Tibial nerve (tissue), 4 donors: ENCODE results near the gene NLRP1. TPM values are rescaled to one million over a fixed set of nuclear protein-coding genes. Genes with fewer than 3 reads are reported as not detected.
A peak's percentile ranks its signal among the peaks of the same experiment; 100 is the strongest.

Experiments used
- DNase-seq, 2 donors: peaks; one replicate each; pipeline ENCODE4 v3.0.0-alpha.2; 2019; ENCODE audit warnings: low spot score in 2 of 2
- H3K27ac ChIP-seq, 4 donors: fragments of 200-600 bp; sonication (generic) in 3 of 4; one replicate each; pipeline ENCODE4 v1.5.1; 2017 to 2019; ENCODE audit warnings: mild to moderate bottlenecking in 1 of 4
- H3K27me3 ChIP-seq, 2 donors: fragments of 200-600 bp; sonication (generic) in 1 of 2; one replicate each; pipeline versions ENCODE4 v1.5.1 to v1.6.0; 2017 to 2019
- H3K36me3 ChIP-seq, 3 donors: fragments of 200-600 bp; sonication (generic); one replicate each; pipeline ENCODE4 v1.5.1; 2018 to 2019
- H3K4me1 ChIP-seq, 4 donors: fragments of 200-600 bp; sonication (generic) in 3 of 4; one replicate each; pipeline ENCODE4 v1.5.1; 2017 to 2019
- H3K4me3 ChIP-seq, 4 donors: fragments of 200-600 bp; sonication (generic) in 3 of 4; one replicate each; pipeline ENCODE4 v1.5.1; 2017 to 2019; ENCODE audit warnings: mild to moderate bottlenecking in 1 of 4, moderate library complexity in 1 of 4
- H3K9me3 ChIP-seq, 4 donors: fragments of 200-600 bp; sonication (generic) in 3 of 4; one replicate each; pipeline ENCODE4 v1.5.1; 2017 to 2019
- EP300 ChIP-seq, 2 donors: sonication (generic); formaldehyde crosslinking; IDR thresholded peaks; one replicate each; pipeline ENCODE4 v1.6.1; 2017; ENCODE audit warnings: antibody characterized with exemption in 2 of 2, mild to moderate bottlenecking in 1 of 2
- POLR2A ChIP-seq, 2 donors: fragments of 450-650 bp; IDR thresholded peaks; one replicate each; pipeline ENCODE4 v1.6.1; 2017; ENCODE audit warnings: antibody characterized with exemption in 2 of 2, mild to moderate bottlenecking in 2 of 2, moderate library complexity in 2 of 2
- WGBS, 2 donors: methylation state at CpG; one replicate each; pipeline ENCODE4 v1.1.5; 2018; 5-methylcytosine and 5-hydroxymethylcytosine counted together
- total RNA-seq, 4 donors: library from RNA; depleted of rRNA; stranded (reverse); fragments of >200 nt; gene quantifications; one replicate each; pipeline ENCODE4 v1.1.0, GENCODE V29; 2016
- TF ChIP-seq, protein P1 (sequence below), 5 experiments: fragments of 200-600 bp in 3 of 5; fragments of 450-650 bp in 2 of 5; sonication (generic) in 3 of 5; IDR thresholded peaks; one replicate each; pipeline ENCODE4 v1.5.1; 2016 to 2019; ENCODE audit warnings: antibody characterized with exemption in 5 of 5, mild to moderate bottlenecking in 3 of 5, moderate library complexity in 2 of 5

Gene NLRP1
- total RNA-seq, 4 donors from 2014 or later = 33.0 to 52.4 (median 36.6) TPM

DNA sequence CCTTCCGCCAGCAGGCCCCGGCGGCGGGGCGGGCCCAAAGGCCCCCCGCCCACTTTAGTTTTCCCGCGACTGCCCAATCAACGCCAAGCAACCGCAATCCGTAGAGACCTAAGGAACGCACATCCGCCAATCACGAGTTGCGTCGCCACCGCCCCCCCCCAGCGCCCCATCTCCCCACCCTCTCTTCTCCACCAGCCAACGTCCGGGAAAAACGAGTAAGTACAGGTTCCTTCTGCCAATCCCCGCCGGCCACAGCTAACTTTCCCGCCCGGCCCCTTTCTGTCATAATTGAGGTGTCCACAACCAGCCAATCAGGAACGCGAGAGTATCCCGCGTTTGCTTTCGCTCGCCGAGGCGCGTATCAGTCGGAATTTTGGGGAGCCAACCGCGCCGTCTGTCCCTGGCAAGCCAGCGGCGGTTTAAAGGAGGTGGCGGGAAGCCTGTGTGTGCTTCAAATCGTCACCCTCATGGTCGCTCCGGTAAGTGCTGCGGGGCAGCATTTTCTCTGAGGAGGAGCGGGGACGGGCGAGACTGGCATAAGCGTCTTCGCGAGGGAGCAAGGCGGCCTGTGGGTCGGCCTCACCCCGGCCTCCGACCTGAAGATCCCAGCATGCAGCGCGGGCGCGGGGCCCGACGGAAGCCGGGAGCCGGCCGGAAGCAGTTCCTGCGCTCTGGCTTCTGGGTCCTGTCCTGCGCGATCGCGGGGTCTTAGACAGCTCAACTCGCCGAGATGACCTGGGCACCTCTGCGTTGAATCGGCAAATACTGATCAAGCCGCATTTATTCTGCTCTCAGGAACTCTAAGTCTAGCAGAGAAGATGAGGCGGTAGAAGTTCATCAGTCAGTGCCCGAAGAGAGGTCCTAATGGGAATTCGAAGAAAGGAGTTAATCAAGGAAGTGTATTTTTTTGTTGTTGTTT lies 97.8 kb downstream of the NLRP1 start, which contains the start of gene MIS12:
Gene MIS12 (plus strand): TSS at position 361 of the 919 bp plus-strand sequence. CDS start 2,297 bp downstream, outside the sequence.
- peak; percentile 98 to 99 for DNase-seq
- TF ChIP-seq, protein P1, sequence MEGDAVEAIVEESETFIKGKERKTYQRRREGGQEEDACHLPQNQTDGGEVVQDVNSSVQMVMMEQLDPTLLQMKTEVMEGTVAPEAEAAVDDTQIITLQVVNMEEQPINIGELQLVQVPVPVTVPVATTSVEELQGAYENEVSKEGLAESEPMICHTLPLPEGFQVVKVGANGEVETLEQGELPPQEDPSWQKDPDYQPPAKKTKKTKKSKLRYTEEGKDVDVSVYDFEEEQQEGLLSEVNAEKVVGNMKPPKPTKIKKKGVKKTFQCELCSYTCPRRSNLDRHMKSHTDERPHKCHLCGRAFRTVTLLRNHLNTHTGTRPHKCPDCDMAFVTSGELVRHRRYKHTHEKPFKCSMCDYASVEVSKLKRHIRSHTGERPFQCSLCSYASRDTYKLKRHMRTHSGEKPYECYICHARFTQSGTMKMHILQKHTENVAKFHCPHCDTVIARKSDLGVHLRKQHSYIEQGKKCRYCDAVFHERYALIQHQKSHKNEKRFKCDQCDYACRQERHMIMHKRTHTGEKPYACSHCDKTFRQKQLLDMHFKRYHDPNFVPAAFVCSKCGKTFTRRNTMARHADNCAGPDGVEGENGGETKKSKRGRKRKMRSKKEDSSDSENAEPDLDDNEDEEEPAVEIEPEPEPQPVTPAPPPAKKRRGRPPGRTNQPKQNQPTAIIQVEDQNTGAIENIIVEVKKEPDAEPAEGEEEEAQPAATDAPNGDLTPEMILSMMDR (IDR thresholded peaks at IDR 0.05) = peak in 2 of 5 experiments; percentile 28 to 50
- TF ChIP-seq POLR2A (IDR thresholded peaks at IDR 0.05) (peak; percentile 51 to 78), EP300 (IDR thresholded peaks at IDR 0.05) (peak; percentile 83 to 93)
- peak within 1 kb of the TSS; percentile 98 to 100 (median 98) for H3K27ac ChIP-seq
- H3K4me3 ChIP-seq = peak within 1 kb of the TSS; percentile 86 to 98 (median 95)
- WGBS, 2 donors = 0 to 1% methylated on average over 51 to 56 of the region's 77 CpGs
- H3K27me3 ChIP-seq = no peaks in the 10 kb centered on the region
- peaks cover 0 to 43% (median 22%) of the 10 kb centered on the region in 4 donors for H3K4me1 ChIP-seq
- peaks cover 0 to 53% (median 19%) of the 10 kb centered on the region in 3 donors for H3K36me3 ChIP-seq
- H3K9me3 ChIP-seq = no peaks in the 10 kb centered on the region

DNA sequence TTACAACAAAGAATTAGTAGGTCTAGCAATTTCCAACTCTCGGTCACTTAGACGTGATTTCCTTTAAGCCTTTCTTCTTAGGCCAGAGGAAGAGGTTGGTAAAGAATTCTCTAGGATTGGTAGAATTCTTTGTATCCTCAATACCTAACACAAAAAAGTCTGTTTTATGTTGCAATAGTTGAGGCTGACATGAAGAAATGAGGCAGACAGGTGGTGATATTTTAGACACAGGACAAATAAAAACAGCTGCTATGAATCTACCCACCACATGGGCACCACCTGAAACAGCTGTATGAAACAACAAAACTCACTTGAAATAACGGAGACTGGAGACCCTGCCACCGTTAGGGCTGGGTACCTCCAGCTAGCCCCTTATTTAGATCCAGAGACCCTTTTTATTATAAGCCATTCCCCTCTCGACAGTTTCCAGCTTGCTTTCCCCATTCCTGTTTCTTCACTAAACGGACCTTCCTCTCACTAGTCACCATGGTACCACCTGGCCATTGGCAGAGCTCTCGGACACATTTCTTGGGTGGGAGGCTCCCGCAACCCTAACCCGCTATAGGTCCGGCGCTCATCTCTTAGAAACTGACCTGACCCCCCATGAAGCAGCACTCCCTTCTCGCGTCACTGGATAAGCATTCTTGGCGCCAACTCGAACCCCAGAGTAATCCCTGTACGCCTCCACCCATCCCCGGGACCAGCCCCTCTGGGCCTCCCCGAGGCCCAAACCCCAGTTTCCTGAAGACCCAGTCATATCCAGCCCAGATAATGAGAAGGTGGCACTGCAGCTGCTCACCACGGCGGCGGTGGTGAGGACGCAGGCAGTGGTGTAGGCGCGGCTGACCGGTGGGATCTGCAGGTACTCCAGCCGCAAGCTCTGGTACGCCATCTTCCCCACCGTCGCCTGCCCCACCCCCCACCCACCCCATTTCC lies 98.8 kb downstream of the NLRP1 start, which contains the start of gene DERL2:
Gene DERL2 (minus strand): TSS at position 909 of the 936 bp plus-strand sequence. CDS start 17 bp downstream, at position 892.
- 5 to 6% methylated on average over 26 to 29 of the region's 29 CpGs for WGBS, 2 donors
- TF ChIP-seq, protein P1 (IDR thresholded peaks at IDR 0.05) = no peak
- TF ChIP-seq POLR2A (IDR thresholded peaks at IDR 0.05) = peak; percentile 26 to 28
- no peaks in the 10 kb centered on the region for H3K9me3 ChIP-seq
- no peak for DNase-seq
- H3K27ac ChIP-seq = peak within 1 kb of the TSS; percentile 98 to 100 (median 98)
- peak within 1 kb of the TSS; percentile 86 to 98 (median 95) for H3K4me3 ChIP-seq
- no peaks in the 10 kb centered on the region for H3K27me3 ChIP-seq
- peaks cover 0 to 43% (median 22%) of the 10 kb centered on the region in 4 donors for H3K4me1 ChIP-seq
- H3K36me3 ChIP-seq = peaks cover 0 to 58% (median 21%) of the 10 kb centered on the region in 3 donors

DNA sequence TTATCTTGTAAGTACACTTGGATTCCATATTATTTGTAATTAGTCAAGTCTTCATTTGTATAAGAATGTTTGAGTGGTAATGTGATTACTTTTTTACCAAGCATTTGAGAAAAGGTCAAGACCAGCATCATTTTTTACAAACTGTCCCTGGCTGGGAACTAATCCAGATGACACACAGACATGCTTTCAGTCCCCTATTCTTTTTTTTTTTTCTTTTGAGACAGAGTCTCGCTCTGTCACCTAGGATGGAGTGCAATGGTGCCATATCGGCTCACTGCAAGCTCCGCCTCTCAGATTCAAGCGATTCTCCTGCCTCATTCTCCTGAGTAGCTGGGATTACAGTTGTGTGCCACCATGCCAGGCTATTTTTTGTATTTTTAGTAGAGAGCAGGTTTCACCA lies 102.9 kb downstream of the NLRP1 start:
- 89 to 95% methylated on average over 4 of the region's 4 CpGs for WGBS, 2 donors
- peaks cover 8 to 79% (median 26%) of the 10 kb centered on the region in 3 donors for H3K36me3 ChIP-seq

DNA sequence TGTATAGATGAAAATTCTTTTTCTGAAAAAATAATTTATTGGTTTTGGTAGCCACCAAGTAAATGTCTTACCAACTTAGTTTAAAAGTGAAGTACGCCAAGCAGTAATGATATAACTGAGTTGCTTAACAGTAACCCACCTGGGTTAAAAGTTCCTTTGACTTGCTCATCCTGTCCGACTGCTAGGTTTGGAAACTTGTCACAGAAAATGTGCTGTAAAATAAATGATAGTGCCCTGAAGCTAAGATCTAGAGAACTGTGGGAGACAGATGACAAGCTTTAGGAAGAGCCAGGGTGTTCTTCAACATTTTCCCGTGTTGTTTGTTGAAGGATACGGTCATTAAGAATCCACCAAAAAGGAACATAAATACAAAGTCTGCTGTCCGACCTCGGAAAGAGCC lies 103.3 kb downstream of the NLRP1 start:
- WGBS, 2 donors = 85 to 87% methylated on average over 6 of the region's 6 CpGs
- DNase-seq = no peak
- no peak overlapping the region for H3K27ac ChIP-seq
- H3K27me3 ChIP-seq = no peaks in the 10 kb centered on the region
- H3K4me3 ChIP-seq = no peak overlapping the region
- TF ChIP-seq POLR2A (IDR thresholded peaks at IDR 0.05) (no peak), EP300 (IDR thresholded peaks at IDR 0.05) (no peak)
- TF ChIP-seq, protein P1 (IDR thresholded peaks at IDR 0.05) = no peak
- no peaks in the 10 kb centered on the region for H3K9me3 ChIP-seq
- H3K4me1 ChIP-seq = peaks cover 0 to 21% (median 11%) of the 10 kb centered on the region in 4 donors
- peaks cover 8 to 84% (median 31%) of the 10 kb centered on the region in 3 donors for H3K36me3 ChIP-seq

More for the DNA sequence above, 102.9 kb downstream of the NLRP1 start:
- peaks cover 0 to 21% (median 11%) of the 10 kb centered on the region in 4 donors for H3K4me1 ChIP-seq
- H3K4me3 ChIP-seq = no peak overlapping the region
- no peak overlapping the region for H3K27ac ChIP-seq
- TF ChIP-seq, protein P1 (IDR thresholded peaks at IDR 0.05) = no peak
- TF ChIP-seq POLR2A (IDR thresholded peaks at IDR 0.05) (no peak), EP300 (IDR thresholded peaks at IDR 0.05) (no peak)
- no peaks in the 10 kb centered on the region for H3K9me3 ChIP-seq
- H3K27me3 ChIP-seq = no peaks in the 10 kb centered on the region
- no peak for DNase-seq
